ENCODE results near the gene ARHGAP4.

The ARHGAP4 gene

DNA sequence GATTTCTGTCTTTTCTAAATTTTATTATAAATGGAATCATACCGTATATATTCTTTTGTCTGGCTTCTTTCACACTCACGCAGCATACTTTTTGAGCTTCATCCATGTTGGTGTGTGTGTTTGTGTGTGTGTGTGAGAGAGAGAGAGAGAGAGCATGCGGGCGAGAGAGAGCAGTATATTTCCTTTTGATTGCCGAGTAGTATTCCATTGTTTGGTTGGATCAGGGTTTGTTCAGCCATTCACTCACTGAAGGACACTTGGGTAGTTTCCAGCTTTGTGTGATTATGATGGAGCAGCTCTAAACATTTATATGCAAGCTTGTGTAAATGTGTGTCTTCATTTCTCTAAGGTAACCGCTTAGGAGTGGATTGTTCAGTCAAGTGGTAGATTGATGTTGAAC, 36.9 kb downstream of the ARHGAP4 start:
- Mint-ChIP-seq H3K4me1 (no peaks in the 10 kb centered on the region), H3K4me3 (no peak overlapping the region), H3K36me3 (no peaks in the 10 kb centered on the region), H3K9me3 (no peaks in the 10 kb centered on the region), H3K27ac (no peak overlapping the region)
- ATAC-seq: no peak
- DNase-seq (ENCODE audit: low spot score in 2 of 2): no peak

DNA sequence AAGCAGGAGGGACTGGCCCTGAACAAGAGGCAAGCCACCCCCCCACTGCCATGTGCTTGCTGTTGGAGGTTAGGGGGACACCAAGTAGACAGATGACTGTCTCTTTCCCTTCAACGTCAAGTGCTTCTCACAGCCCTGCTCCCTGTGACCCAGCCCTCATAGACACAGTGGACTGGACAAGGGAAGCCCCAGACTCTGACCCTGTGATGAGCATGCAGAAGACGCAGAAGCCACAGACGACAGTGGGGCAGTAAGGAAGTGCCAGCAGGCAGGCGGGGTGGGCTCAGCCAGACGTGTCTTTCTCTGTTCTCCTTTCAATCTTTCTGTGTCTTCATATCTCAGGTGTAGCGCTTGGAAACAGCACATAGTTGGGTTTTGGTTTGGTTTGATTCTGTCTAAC, 37.7 kb downstream of the ARHGAP4 start:
- Mint-ChIP-seq H3K36me3 (no peaks in the 10 kb centered on the region), H3K9me3 (no peaks in the 10 kb centered on the region), H3K27ac (no peak overlapping the region), H3K4me1 (no peaks in the 10 kb centered on the region), H3K4me3 (no peak overlapping the region)
- ATAC-seq: peak; percentile 56
- DNase-seq (ENCODE audit: low spot score in 2 of 2): no peak

DNA sequence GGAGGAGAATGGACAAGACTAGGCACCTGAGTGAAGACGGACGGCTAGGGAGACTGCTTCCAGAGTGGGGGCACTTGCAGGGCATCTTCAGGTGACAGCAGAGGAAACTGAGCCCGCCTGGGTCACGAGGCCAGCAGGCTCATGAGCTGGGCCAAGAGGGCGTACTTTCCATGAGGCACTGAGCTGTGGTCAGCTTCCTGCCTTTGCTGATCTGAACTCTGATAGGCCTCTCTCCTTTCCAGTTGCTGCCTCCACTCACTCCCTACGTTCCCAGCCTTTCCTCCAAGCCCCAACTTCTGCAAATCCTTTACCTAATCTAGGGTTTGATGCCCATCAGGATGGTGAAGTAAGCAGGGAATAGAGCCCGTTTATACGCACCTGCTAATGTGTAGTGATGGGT, 38.7 kb downstream of the ARHGAP4 start:
- DNase-seq (ENCODE audit: low spot score in 2 of 2) (no peak), ATAC-seq (no peak)
- Mint-ChIP-seq H3K9me3 (no peaks in the 10 kb centered on the region), H3K4me1 (no peaks in the 10 kb centered on the region), H3K4me3 (no peak overlapping the region), H3K36me3 (no peaks in the 10 kb centered on the region), H3K27ac (no peak overlapping the region)

DNA sequence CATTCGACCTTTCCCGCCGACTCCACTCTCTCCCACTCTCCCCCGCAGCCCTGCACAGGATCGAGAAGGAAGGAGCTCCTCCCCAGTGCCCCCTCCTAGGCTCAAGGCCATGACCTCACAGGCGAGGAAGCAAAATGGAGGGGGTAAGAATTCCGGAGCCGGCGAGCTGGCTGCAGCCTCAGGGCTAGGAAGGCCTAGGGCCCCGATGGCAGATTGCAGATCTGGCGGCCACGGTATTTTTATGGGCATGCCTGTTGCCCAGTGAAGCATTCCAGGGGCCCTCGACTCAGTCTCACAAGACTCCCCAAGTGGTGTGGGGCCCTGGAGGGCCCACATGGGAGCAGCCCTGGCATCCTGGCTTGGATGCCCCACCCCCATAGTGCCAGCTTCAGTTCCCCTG, 39.1 kb downstream of the ARHGAP4 start:
- Mint-ChIP-seq H3K4me1 (no peaks in the 10 kb centered on the region), H3K27ac (no peak overlapping the region), H3K4me3 (no peak overlapping the region), H3K9me3 (no peaks in the 10 kb centered on the region), H3K36me3 (no peaks in the 10 kb centered on the region)
- ATAC-seq (no peak), DNase-seq (ENCODE audit: low spot score in 2 of 2) (no peak)

DNA sequence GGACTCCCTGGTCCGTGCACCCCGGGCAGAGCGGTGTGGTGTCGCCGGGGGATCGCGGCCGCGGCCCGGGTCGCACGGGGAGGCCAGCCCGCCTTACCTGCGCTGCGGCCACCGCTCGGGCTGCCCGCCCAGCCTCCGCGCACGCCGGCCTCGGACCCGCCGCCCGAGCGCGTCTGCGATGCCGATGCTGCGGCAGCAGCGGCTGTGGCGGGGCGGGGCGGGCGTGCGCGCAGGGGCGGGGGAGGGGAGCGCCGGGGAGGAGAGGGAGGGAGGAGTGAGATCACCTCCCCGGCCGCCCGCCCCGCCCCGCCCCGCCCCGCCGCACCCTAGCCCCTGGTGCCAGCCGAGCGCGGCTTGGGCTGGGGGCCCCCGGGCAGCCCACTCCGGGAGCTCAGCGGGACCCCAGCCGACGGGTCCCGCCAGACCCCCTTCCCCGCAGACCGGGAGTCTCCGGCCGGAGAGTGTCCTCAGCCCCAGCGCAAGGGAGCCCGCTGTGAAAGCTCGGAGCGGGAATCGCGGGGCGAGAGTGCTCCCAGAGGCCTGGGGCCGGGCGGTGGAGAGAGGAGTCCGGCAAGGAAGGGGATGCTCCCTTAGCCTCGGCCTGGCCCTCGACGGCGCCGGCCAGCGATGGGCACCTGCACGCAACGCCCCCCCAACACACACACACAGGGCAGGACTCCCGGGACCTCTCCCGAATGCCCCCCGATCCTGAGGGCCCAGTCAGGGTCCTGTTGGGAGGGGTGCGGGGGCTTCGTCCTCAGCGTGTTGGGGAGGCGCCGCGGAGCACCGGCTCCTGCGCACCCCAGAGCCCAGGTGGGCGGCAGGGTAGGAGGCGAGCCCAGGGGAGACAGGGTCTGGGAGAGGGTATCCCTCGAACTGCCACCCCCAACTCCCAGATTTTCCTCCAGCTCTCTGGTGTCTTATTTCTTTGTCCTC, 39.8 kb downstream of the ARHGAP4 start, which contains the start of gene L1CAM:
L1CAM (minus strand) TSS at position 206 of the 936 bp plus-strand sequence. CDS start 10,337 bp downstream, outside the sequence.
- Mint-ChIP-seq H3K4me1 (no peaks in the 10 kb centered on the region), H3K9me3 (no peaks in the 10 kb centered on the region), H3K4me3 (peak within 1 kb of the TSS; percentile 46), H3K36me3 (no peaks in the 10 kb centered on the region), H3K27ac (no peak within 1 kb of the TSS)
- DNase-seq (ENCODE audit: low spot score in 2 of 2) (no peak), ATAC-seq (peak; percentile 61)

DNA sequence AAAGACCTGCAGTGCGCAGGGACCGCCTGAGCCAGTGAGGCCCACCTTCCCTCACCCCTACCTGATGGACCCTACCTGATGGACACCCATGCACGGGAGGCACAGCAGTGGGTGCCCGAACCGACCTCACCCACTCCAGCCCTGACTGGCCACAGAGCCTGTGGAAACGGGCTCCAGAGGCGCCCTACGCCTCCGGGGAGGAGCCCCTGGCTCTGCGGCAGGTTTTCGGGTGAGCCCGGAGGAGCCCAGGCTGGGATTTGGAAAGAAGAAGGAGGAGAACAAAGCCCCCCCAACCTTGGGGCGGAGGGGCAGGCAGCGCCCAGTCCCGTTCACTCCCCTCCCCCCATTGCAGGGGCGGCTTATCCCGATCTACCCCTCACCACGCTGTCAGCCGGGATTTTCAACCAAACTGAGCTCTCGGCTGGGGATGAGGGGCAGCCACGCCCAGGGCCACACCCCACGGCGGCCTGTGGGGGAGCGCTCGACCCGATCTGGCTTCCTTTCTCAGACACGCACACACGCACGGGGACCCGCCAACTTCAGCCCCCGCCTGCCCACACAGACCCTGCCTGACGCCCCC, 40.8 kb downstream of the ARHGAP4 start:
- Mint-ChIP-seq H3K4me3 (peak overlapping the region; percentile 46), H3K27ac (no peak overlapping the region), H3K4me1 (no peaks in the 10 kb centered on the region), H3K9me3 (no peaks in the 10 kb centered on the region), H3K36me3 (no peaks in the 10 kb centered on the region)
- ATAC-seq (peak; percentile 64), DNase-seq (ENCODE audit: low spot score in 2 of 2) (no peak)

DNA sequence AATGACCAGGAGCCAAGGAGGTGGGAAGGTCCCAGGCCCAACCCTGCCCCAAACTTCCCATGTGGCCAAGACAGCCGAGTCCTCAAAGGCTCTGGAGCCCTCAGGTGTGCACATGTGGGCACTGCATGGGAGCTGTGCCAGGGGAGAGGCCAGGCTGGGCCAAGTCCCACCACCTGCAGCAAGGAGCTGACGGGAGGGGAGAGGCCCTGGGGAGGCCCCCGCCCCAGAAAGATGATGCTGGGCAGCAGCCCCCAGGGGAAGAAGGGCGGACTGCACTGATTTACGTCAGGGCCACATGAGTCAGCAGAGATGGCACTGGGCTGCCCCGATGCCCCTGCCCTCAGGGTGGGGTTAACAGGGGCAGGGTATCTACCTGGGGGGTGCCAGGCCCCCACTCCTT, 41.5 kb downstream of the ARHGAP4 start:
- H3K4me3 Mint-ChIP-seq: peak overlapping the region; percentile 46
- no peaks in the 10 kb centered on the region for H3K36me3 Mint-ChIP-seq
- no peaks in the 10 kb centered on the region for H3K4me1 Mint-ChIP-seq
- no peak overlapping the region for H3K27ac Mint-ChIP-seq
- ATAC-seq (no peak), DNase-seq (ENCODE audit: low spot score in 2 of 2) (no peak)
- H3K9me3 Mint-ChIP-seq: no peaks in the 10 kb centered on the region

DNA sequence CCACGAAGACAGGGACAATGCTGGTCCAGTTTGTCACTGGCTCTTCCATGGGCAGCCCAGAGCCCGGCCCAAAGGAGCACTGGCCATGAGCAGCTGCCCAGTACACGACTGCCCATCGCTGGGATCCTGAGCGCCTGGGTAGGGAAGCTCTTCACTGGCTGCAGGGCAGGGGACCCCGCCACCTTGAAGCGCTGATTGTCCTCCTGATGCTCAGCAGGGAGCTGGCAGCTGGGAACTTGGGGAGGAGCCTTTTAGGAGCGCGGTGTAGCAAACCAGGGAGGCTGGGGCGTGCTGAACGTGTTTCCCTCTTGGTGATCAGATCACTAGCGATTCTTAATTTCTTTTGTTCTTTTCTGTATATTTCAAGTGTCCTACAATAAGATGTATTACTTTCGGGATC, 41.9 kb downstream of the ARHGAP4 start:
- no peak for DNase-seq (ENCODE audit: low spot score in 2 of 2)
- Mint-ChIP-seq H3K27ac (no peak overlapping the region), H3K36me3 (no peaks in the 10 kb centered on the region), H3K4me1 (peaks cover 4% of the 10 kb centered on the region), H3K4me3 (peak overlapping the region; percentile 46), H3K9me3 (no peaks in the 10 kb centered on the region)
- no peak for ATAC-seq

DNA sequence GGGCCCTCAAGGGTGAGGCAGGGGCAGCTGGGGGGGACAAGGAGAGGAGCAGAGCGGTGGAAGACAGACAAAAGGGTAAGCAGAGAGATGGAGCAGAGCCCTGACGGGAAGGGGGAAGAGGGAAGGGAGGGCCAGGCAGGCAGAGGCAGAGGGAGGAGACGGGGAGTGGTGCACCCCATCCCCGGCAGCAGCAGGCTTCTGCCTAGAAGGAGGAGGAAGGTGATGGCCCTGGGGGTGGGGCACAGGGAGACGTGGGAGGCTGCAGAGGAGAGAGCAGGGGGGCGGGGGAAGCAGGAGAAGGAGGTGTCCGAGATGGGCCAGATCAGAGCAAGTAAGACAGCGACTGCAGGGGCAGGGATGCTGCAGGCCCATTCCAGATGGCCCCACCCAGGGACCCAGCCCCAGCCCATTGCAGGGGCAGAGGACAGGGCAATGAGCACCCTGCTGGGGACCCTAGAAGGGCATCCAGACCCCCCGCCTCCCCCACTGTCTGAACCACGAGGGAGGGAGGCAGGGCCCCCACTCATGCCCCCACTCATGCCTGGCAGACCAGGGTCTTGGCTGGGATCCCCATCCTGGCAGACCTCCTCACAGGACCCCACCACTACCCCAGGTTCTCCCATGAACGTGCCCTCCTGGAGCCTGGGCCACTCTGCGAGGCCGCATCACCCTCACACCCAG, 42.8 kb downstream of the ARHGAP4 start:
- Mint-ChIP-seq H3K4me1 (peaks cover 8% of the 10 kb centered on the region), H3K4me3 (no peak overlapping the region), H3K36me3 (no peaks in the 10 kb centered on the region), H3K9me3 (no peaks in the 10 kb centered on the region), H3K27ac (no peak overlapping the region)
- DNase-seq (ENCODE audit: low spot score in 2 of 2) (no peak), ATAC-seq (no peak)

DNA sequence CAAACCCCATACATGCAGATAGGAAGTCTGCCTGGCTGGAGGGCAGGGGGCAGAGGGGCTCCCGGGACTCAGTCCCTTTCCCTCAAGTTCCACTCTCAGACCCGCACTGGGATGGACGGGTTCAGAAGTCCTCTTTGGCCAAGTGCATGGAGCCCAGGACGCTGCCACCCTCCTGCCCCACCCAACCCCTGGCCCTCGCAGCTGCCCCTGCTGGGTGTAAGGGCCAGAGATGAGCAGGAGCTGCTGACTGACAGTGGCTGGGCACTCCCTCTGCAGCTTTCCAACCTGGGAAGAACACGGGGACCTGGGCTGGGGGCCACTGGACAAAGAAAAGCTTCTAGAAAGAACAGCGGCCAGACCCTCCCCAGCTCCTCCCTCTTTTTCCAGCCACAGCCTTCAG, 43.5 kb downstream of the ARHGAP4 start:
- DNase-seq (ENCODE audit: low spot score in 2 of 2) (no peak), ATAC-seq (no peak)
- H3K27ac Mint-ChIP-seq: no peak overlapping the region
- H3K4me1 Mint-ChIP-seq: peaks cover 8% of the 10 kb centered on the region
- no peaks in the 10 kb centered on the region for H3K36me3 Mint-ChIP-seq
- H3K9me3 Mint-ChIP-seq: no peaks in the 10 kb centered on the region
- no peak overlapping the region for H3K4me3 Mint-ChIP-seq

DNA sequence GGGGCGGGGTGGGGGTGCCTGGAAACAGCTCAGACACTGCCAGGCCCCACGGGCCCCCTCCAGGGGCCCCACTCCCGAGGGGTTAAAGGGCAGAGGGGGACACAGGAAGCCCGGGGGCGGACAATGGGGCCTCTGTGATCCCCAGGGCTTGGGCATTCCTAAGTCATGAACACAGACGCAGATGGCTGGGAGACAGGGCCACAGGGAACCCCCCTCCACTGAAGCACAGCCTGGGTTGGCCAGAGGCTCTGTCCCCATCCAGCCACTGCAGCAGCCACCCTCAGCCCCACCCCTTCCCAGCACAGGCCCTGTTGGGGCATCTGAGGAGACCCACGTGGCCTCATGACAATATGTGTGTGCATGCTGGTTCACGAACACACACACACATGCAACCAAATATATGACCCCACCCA, 44.0 kb downstream of the ARHGAP4 start:
- Mint-ChIP-seq H3K36me3 (no peaks in the 10 kb centered on the region), H3K4me3 (no peak overlapping the region), H3K4me1 (peaks cover 8% of the 10 kb centered on the region), H3K9me3 (no peaks in the 10 kb centered on the region), H3K27ac (no peak overlapping the region)
- DNase-seq (ENCODE audit: low spot score in 2 of 2) (no peak), ATAC-seq (no peak)

DNA sequence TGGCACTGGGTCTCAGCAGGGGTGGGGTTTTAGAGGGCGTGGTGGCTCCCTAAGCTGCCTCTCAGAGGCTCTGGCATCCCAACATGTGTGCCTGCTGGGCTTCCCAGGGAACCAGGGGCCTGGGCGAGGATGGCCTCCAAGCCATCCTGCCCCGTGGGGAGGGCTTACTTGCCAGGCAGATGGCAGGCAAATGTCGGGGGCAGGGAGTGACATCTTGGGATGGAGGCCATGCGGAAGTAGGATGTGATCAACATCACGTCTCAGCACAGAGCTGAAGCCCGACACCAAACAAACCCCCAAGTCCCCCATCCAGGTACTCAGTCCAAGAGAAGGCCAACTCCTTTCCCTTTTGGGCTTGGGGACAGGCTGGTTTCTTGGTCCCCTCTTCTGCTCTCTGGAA, 44.8 kb downstream of the ARHGAP4 start:
- Mint-ChIP-seq H3K4me1 (peaks cover 8% of the 10 kb centered on the region), H3K9me3 (no peaks in the 10 kb centered on the region), H3K4me3 (no peak overlapping the region), H3K36me3 (no peaks in the 10 kb centered on the region), H3K27ac (no peak overlapping the region)
- DNase-seq (ENCODE audit: low spot score in 2 of 2) (no peak), ATAC-seq (no peak)

DNA sequence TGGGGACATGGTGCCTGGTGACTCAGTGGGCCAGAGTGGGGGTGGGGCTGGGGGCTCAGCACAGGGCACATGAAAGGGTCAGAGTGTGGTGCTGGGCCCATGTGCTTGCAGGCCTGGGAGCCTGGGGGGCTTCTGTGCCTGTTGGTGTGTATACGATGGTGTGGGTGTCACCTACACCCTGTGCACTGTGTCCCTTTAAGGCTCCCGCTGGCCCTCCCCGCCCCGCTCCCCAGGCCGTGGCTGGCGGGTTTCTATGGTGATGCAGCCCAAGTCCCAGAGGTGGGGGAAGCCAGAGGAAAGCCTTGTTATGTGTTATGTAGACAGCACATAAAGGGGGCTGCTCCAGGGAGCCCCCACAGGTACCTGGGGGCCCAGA, 45.6 kb downstream of the ARHGAP4 start:
- no peak overlapping the region for H3K27ac Mint-ChIP-seq
- H3K36me3 Mint-ChIP-seq: peaks cover 2% of the 10 kb centered on the region
- no peaks in the 10 kb centered on the region for H3K9me3 Mint-ChIP-seq
- peaks cover 8% of the 10 kb centered on the region for H3K4me1 Mint-ChIP-seq
- DNase-seq (ENCODE audit: low spot score in 2 of 2): no peak
- no peak overlapping the region for H3K4me3 Mint-ChIP-seq
- ATAC-seq: no peak

DNA sequence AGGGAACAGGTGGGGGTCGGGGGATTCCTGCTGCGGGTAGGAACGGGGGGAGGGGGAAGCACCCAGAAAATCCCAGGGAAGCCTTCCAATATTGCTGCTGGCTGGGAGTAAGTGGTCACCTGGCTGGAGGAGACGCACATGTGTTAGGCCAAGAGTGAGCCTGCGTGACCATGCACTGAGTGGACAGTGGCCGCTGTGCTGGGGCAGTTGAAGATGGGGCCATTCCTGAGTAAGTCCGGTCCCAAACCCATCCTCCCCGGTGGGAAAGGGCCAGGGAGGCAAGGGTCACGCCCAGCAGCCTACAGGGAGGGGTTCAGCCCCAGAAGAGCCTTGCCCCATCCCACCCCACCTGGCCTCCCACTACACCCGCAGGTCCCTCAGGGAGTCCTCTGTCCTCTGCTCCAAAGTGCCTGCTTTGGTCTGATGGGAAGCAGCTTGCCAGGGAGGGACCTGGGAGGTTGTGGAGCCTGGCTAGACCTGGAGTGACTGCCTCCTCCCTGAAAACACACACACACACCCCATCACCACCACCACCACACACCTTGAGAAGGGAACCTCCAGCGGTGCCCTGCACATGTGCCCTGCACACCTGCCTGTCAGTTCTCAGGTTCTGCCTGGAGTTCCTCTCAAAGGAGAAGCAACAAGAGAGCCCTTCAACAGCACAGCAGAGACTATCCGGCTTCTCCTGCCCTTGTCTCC, 46.2 kb downstream of the ARHGAP4 start:
- Mint-ChIP-seq H3K27ac (no peak overlapping the region), H3K36me3 (peaks cover 6% of the 10 kb centered on the region), H3K4me1 (peaks cover 13% of the 10 kb centered on the region), H3K4me3 (no peak overlapping the region), H3K9me3 (no peaks in the 10 kb centered on the region)
- no peak for DNase-seq (ENCODE audit: low spot score in 2 of 2)
- ATAC-seq: no peak

DNA sequence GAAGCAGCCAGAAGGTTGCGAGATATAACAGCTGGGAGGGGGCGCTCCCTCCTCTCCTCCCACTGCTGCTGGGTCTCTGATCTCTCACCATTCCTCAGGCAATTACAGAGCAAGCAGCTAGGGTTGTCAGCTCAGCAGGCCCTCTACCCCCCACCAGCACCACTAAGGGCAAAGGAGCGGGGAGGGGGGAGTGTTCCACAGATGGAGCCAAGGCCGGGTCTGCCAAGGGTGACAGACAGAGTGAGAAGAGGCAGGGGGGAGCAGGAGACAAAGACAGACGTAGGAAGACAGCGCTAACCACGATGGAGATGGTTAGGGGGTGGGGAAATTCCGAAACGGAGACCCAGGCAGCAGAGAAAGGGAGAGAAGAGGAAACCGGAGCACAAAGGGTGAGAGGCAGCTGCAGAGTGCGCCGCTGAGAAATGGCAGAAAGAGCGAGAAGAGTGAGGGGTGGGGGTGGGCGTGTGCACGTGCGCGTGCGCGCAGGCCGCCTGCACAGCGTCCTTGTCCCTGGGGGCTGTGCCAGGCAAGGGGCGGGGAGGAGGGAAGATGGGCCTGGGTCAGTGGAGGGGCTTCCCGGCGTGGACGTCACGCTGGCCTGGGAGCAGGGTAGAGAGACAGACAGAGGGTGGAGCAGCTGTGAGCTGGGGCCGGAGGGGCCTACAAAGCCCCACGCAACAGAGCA, 47.0 kb downstream of the ARHGAP4 start:
- peaks cover 13% of the 10 kb centered on the region for H3K36me3 Mint-ChIP-seq

More for the DNA sequence above, 47.0 kb downstream of the ARHGAP4 start:
- peaks cover 20% of the 10 kb centered on the region for H3K4me1 Mint-ChIP-seq
- no peak overlapping the region for H3K27ac Mint-ChIP-seq
- H3K9me3 Mint-ChIP-seq: no peaks in the 10 kb centered on the region
- DNase-seq (ENCODE audit: low spot score in 2 of 2) (no peak), ATAC-seq (peak; percentile 40)
- H3K4me3 Mint-ChIP-seq: peak overlapping the region; percentile 36

Measured in stimulated activated effector memory CD8-positive, alpha-beta T cell treated with anti-CD3 and anti-CD28 coated beads, Interleukin-12 subunit alpha, Interleukin-12 subunit beta, amount 100 ng/mL, for 72 hours (primary cell).